Astrocyte (in vitro differentiated cells and primary cell): ENCODE results near the gene MGAT3.

ENCODE experiments used
- EZH2 ChIP-seq: IDR thresholded peaks from 2 replicates; pipeline ENCODE4 v1.6.1; 2012; ENCODE audit warnings: mild to moderate bottlenecking, low read length, inconsistent platforms; ENCODE audit not compliant: insufficient read depth
- TF ChIP-seq, protein P1 (sequence below): IDR thresholded peaks from 2 replicates; pipeline ENCODE4 v1.5.1; 2011; ENCODE audit warnings: low read depth, mild to moderate bottlenecking, inconsistent platforms, low read length, moderate library complexity; ENCODE audit not compliant: insufficient read depth

DNA sequence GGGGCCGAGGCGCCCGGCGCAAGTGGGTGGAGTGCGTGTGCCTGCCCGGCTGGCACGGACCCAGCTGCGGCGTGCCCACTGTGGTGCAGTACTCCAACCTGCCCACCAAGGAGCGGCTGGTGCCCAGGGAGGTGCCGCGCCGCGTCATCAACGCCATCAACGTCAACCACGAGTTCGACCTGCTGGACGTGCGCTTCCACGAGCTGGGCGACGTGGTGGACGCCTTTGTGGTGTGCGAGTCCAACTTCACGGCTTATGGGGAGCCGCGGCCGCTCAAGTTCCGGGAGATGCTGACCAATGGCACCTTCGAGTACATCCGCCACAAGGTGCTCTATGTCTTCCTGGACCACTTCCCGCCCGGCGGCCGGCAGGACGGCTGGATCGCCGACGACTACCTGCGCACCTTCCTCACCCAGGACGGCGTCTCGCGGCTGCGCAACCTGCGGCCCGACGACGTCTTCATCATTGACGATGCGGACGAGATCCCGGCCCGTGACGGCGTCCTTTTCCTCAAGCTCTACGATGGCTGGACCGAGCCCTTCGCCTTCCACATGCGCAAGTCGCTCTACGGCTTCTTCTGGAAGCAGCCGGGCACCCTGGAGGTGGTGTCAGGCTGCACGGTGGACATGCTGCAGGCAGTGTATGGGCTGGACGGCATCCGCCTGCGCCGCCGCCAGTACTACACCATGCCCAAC lies 31.2 kb downstream of the MGAT3 start:
- TF ChIP-seq, protein P1, sequence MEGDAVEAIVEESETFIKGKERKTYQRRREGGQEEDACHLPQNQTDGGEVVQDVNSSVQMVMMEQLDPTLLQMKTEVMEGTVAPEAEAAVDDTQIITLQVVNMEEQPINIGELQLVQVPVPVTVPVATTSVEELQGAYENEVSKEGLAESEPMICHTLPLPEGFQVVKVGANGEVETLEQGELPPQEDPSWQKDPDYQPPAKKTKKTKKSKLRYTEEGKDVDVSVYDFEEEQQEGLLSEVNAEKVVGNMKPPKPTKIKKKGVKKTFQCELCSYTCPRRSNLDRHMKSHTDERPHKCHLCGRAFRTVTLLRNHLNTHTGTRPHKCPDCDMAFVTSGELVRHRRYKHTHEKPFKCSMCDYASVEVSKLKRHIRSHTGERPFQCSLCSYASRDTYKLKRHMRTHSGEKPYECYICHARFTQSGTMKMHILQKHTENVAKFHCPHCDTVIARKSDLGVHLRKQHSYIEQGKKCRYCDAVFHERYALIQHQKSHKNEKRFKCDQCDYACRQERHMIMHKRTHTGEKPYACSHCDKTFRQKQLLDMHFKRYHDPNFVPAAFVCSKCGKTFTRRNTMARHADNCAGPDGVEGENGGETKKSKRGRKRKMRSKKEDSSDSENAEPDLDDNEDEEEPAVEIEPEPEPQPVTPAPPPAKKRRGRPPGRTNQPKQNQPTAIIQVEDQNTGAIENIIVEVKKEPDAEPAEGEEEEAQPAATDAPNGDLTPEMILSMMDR: no peak
- TF ChIP-seq EZH2: no peak
